Hepatocyte (in vitro differentiated cells): ENCODE results near the gene GLI3. TPM values are rescaled to one million over a fixed set of nuclear protein-coding genes. Genes with fewer than 3 reads are reported as not detected.

ENCODE experiments used
- DNase-seq: peaks from one replicate; pipeline ENCODE4 v3.0.0-alpha.2; 2016; ENCODE audit warnings: low spot score
- H2AFZ ChIP-seq: fragments of 200-600 bp; sonication (generic); 2 replicates; pipeline ENCODE4 v1.6.0; 2016; ENCODE audit warnings: antibody characterized with exemption, mild to moderate bottlenecking
- H3K27ac ChIP-seq: fragments of 200-600 bp; sonication (generic); 2 replicates; pipeline ENCODE4 v1.5.1; 2016; ENCODE audit warnings: mild to moderate bottlenecking
- H3K27me3 ChIP-seq: fragments of 200-600 bp; sonication (generic); 2 replicates; pipeline ENCODE4 v1.6.1; 2016
- H3K36me3 ChIP-seq: fragments of 200-600 bp; sonication (generic); replicated peaks from 2 replicates; pipeline ENCODE4 v1.5.1; 2016; ENCODE audit warnings: low read depth; ENCODE audit not compliant: insufficient read depth
- H3K4me1 ChIP-seq: fragments of 200-600 bp; sonication (generic); 2 replicates; pipeline ENCODE4 v1.5.1; 2016; ENCODE audit warnings: mild to moderate bottlenecking, moderate library complexity; ENCODE audit not compliant: insufficient read depth
- H3K4me2 ChIP-seq: fragments of 200-600 bp; sonication (generic); 2 replicates; pipeline ENCODE4 v1.6.0; 2016
- H3K4me3 ChIP-seq: fragments of 200-600 bp; sonication (generic); 2 replicates; pipeline ENCODE4 v1.5.1; 2016; ENCODE audit warnings: mild to moderate bottlenecking
- H3K79me2 ChIP-seq: fragments of 200-600 bp; sonication (generic); 2 replicates; pipeline ENCODE4 v1.6.0; 2017; ENCODE audit warnings: mild to moderate bottlenecking
- H3K9me2 ChIP-seq: fragments of 200-600 bp; sonication (generic); replicated peaks from 2 replicates; pipeline ENCODE4 v1.6.0; 2017; ENCODE audit warnings: mild to moderate bottlenecking; ENCODE audit not compliant: insufficient read depth
- H3K9me3 ChIP-seq: fragments of 200-600 bp; sonication (generic); 2 replicates; pipeline ENCODE4 v1.5.1; 2016; ENCODE audit warnings: low read depth, mild to moderate bottlenecking
- H4K20me1 ChIP-seq: fragments of 200-600 bp; sonication (generic); 2 replicates; pipeline ENCODE4 v1.6.0; 2016; ENCODE audit warnings: mild to moderate bottlenecking; ENCODE audit not compliant: insufficient read depth, poor library complexity, severe bottlenecking
- EZH2 ChIP-seq: fragments of 200-600 bp; sonication (generic); IDR thresholded peaks from 2 replicates; pipeline ENCODE4 v1.6.1; 2016; ENCODE audit warnings: antibody characterized with exemption, mild to moderate bottlenecking, borderline replicate concordance
- EZH2phosphoT487 ChIP-seq: fragments of 200-600 bp; sonication (generic); IDR thresholded peaks from one replicate; pipeline ENCODE4 v1.6.1; 2018; ENCODE audit warnings: antibody characterized with exemption, mild to moderate bottlenecking, low read depth, moderate library complexity; ENCODE audit not compliant: unreplicated experiment, severe bottlenecking
- WGBS: methylation state at CpG from one replicate; pipeline ENCODE4 v1.1.6; 2016; ENCODE audit warnings: low lambda C conversion rate; ENCODE audit errors: missing lambda C conversion rate; 5-methylcytosine and 5-hydroxymethylcytosine counted together
- polyA plus RNA-seq: library from polyadenylated mRNA; unstranded; fragments of >200 nt; fragmentation: Nextera tagmentation; extraction: Ambion mirVana; gene quantifications from 2 replicates; pipeline ENCODE4 v1.2.1, GENCODE V29; 2016
- total RNA-seq: library from RNA; depleted of rRNA; stranded (reverse); fragments of >200 nt; gene quantifications from 2 replicates; pipeline ENCODE4 v1.2.3, GENCODE V29; 2014
- TF ChIP-seq, protein P1 (sequence below): fragments of 200-600 bp; sonication (generic); IDR thresholded peaks from 2 replicates; pipeline ENCODE4 v1.5.1; 2016; ENCODE audit warnings: antibody characterized with exemption, mild to moderate bottlenecking; ENCODE audit not compliant: poor library complexity

The GLI3 gene
- total and polyA plus RNA-seq, 2 experiments from 2014 or later, result 5.5 to 20.0 TPM

DNA sequence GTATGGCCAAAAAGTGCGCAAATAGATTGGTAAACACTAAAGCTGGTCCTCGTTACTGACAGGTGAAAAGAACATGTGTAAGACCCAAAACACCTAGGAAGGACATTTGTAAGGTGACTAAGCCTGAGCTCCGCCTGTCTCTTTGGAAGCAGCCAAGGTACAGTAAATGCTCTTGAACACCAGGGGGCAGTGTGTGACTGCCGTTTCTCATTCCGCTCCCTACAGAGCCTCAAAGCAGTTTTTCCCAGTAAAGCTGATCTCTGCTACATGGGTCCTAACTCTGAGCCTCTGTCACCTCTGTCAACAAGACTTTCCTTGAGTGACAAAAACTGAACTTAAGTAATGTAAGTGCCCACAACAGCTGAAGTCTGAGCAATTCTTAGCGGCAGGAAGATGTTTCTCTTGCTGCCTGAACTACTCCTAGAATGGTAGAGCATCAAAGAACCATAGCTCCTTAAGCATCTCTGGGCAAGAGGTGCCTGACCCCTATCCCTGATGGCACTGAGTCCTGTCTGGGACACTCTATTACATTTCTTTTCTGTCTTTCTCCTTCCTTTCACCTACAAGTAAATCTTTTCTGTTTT is 296.2 kb downstream of the GLI3 start:
- no peak overlapping the region for H3K4me3 ChIP-seq
- peak; percentile 90 for DNase-seq
- H3K9me3 ChIP-seq, result no peaks in the 10 kb centered on the region
- H3K36me3 ChIP-seq, result no peaks in the 10 kb centered on the region
- WGBS, result 14% methylated on average over 6 of the region's 6 CpGs
- H3K4me1 ChIP-seq, result peaks cover 13% of the 10 kb centered on the region
- H2AFZ ChIP-seq, result no peak overlapping the region
- TF ChIP-seq, protein P1, sequence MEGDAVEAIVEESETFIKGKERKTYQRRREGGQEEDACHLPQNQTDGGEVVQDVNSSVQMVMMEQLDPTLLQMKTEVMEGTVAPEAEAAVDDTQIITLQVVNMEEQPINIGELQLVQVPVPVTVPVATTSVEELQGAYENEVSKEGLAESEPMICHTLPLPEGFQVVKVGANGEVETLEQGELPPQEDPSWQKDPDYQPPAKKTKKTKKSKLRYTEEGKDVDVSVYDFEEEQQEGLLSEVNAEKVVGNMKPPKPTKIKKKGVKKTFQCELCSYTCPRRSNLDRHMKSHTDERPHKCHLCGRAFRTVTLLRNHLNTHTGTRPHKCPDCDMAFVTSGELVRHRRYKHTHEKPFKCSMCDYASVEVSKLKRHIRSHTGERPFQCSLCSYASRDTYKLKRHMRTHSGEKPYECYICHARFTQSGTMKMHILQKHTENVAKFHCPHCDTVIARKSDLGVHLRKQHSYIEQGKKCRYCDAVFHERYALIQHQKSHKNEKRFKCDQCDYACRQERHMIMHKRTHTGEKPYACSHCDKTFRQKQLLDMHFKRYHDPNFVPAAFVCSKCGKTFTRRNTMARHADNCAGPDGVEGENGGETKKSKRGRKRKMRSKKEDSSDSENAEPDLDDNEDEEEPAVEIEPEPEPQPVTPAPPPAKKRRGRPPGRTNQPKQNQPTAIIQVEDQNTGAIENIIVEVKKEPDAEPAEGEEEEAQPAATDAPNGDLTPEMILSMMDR, result peak; percentile 90
- TF ChIP-seq EZH2phosphoT487, result no peak
- H3K9me2 ChIP-seq, result no peaks in the 10 kb centered on the region
- no peak overlapping the region for H3K27ac ChIP-seq
- H3K4me2 ChIP-seq, result no peak overlapping the region
- H4K20me1 ChIP-seq, result no peaks in the 10 kb centered on the region
- H3K79me2 ChIP-seq, result no peaks in the 10 kb centered on the region
- no peaks in the 10 kb centered on the region for H3K27me3 ChIP-seq

DNA sequence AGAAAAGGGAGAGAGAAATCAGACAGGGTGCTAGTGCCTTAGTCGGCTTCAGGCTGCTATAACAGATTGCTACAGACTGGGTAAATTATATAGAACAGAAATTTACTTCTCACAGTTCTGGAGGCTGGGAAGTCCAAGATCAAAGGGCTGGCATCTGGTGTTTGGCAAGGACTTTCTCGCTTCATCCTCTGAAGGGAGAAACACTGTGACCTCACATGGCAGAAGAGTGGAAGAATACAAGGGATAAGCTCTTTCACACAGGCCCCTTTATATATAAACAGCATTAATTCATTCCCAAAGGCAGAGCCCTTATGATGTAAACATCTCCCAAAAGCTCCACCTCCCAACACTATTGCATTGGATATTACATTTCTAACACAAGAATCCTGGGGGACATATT is 298.6 kb downstream of the GLI3 start:
- 84% methylated on average over 2 of the region's 2 CpGs for WGBS
- TF ChIP-seq EZH2phosphoT487 (no peak), EZH2 (no peak)
- TF ChIP-seq, protein P1, result no peak
- H3K79me2 ChIP-seq, result no peaks in the 10 kb centered on the region
- peaks cover 6% of the 10 kb centered on the region for H3K4me1 ChIP-seq
- no peak for DNase-seq
- H3K27ac ChIP-seq, result no peak overlapping the region
- H3K36me3 ChIP-seq, result no peaks in the 10 kb centered on the region
- no peaks in the 10 kb centered on the region for H3K9me2 ChIP-seq
- H3K27me3 ChIP-seq, result no peaks in the 10 kb centered on the region
- H3K9me3 ChIP-seq, result no peaks in the 10 kb centered on the region
- no peak overlapping the region for H2AFZ ChIP-seq
- no peak overlapping the region for H3K4me2 ChIP-seq
- no peaks in the 10 kb centered on the region for H4K20me1 ChIP-seq
- H3K4me3 ChIP-seq, result no peak overlapping the region

DNA sequence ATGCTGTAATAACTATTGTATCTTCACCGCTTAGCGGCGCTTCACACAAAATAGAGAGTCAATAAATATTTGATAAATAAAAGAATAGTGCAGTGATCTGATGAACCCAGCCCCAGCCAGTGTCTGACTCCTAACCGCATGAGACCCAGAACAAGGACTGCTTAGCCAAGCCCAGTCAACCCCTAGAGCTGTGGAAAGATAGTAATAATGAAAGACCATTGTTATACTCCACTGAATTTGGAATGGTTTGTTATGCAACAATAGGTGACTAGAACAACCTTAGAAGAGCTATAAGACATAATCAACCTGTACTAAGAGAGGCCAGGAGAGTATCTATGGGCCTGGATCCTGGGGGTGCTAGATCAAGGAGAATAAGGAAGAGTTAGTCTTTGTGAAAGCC is 303.6 kb downstream of the GLI3 start:
- Histone ChIP-seq H2AFZ (no peak overlapping the region), H3K4me3 (no peak overlapping the region), H3K27me3 (no peaks in the 10 kb centered on the region), H3K27ac (no peak overlapping the region), H3K4me2 (no peak overlapping the region), H3K9me3 (no peaks in the 10 kb centered on the region), H3K36me3 (no peaks in the 10 kb centered on the region), H3K79me2 (no peaks in the 10 kb centered on the region), H4K20me1 (no peaks in the 10 kb centered on the region), H3K4me1 (no peaks in the 10 kb centered on the region), H3K9me2 (no peaks in the 10 kb centered on the region)
- TF ChIP-seq EZH2, result no peak
- TF ChIP-seq EZH2phosphoT487, result no peak
- TF ChIP-seq, protein P1, result no peak
- DNase-seq, result no peak
- WGBS, result 97% methylated on average over 4 of the region's 4 CpGs

DNA sequence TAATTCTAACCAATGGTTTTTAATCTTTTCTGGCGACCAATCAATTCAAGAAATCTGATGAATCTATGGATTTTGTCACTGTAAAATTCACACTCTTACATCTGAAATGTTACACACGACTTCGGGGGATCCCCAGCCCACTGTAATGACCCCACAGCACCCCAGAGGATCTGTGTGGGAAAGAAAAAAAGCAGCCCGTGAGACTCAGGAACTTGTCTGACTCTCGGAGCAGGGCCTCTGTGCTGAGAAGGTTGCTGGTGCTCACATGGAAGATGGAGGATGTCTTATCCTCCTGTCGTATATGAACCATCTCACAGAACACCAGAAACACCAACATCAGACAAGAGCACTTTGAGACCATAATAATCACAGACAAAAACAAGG is 305.8 kb downstream of the GLI3 start:
- 83% methylated on average over 6 of the region's 6 CpGs for whole genome bisulfite sequencing

More for the DNA sequence above, 305.8 kb downstream of the GLI3 start:
- H3K36me3 ChIP-seq, result no peaks in the 10 kb centered on the region
- no peaks in the 10 kb centered on the region for H3K79me2 ChIP-seq
- H3K4me1 ChIP-seq, result no peaks in the 10 kb centered on the region
- TF ChIP-seq EZH2phosphoT487 (no peak), EZH2 (no peak)
- TF ChIP-seq, protein P1, result no peak
- H3K4me2 ChIP-seq, result no peak overlapping the region
- no peak overlapping the region for H3K4me3 ChIP-seq
- no peaks in the 10 kb centered on the region for H3K9me3 ChIP-seq
- no peak overlapping the region for H3K27ac ChIP-seq
- H4K20me1 ChIP-seq, result no peaks in the 10 kb centered on the region
- H3K9me2 ChIP-seq, result no peaks in the 10 kb centered on the region
- H2AFZ ChIP-seq, result no peak overlapping the region
- no peaks in the 10 kb centered on the region for H3K27me3 ChIP-seq
- DNase-seq, result no peak
